ENCODE results near the gene OSGEP. TPM values are rescaled to one million over a fixed set of nuclear protein-coding genes. Genes with fewer than 3 reads are reported as not detected.
A peak's percentile ranks its signal among the peaks of the same experiment; 100 is the strongest.

Gene OSGEP
- total and polyA plus RNA-seq, 2 of the 13 experiments (the other 11 are each of a cell fraction or from before 2014, with no cell fraction given), result 39.7 to 41.1 TPM

- TF ChIP-seq ZNF275 (CRISPR knock-in tag; IDR thresholded peaks at IDR 0.05; ENCODE audit: borderline replicate concordance), result no peak
- no peak for TF ChIP-seq HHEX (CRISPR knock-in tag; IDR thresholded peaks at IDR 0.05)
- TF ChIP-seq ZMYM3 (CRISPR knock-in tag; IDR thresholded peaks at IDR 0.05), result 0 out of 2 replicates have a peak, but pooled peaks have one; percentile 45
- peak; percentile 83 for TF ChIP-seq RFX1 (IDR thresholded peaks at IDR 0.05)
- no peak; the same call in 1 of the 2 replicates for TF ChIP-seq ZNF558 (CRISPR knock-in tag; IDR thresholded peaks at IDR 0.05; ENCODE audit: borderline replicate concordance)
- no peak for TF ChIP-seq ZNF749 (CRISPR knock-in tag; IDR thresholded peaks at IDR 0.05; ENCODE audit: borderline replicate concordance)
- TF ChIP-seq KLF16 (CRISPR knock-in tag; IDR thresholded peaks at IDR 0.05), result peak in 1 of 2 experiments; percentile 68; a peak in 3 of 4 replicates
- TF ChIP-seq KMT2A (CRISPR knock-in tag; IDR thresholded peaks at IDR 0.05), result peak; percentile 84
- peak; percentile 84; the same call in 1 of the 2 replicates for TF ChIP-seq ZSCAN21 (CRISPR knock-in tag; IDR thresholded peaks at IDR 0.05; ENCODE audit: borderline replicate concordance)
- no peak for TF ChIP-seq SNAPC5 (CRISPR knock-in tag; IDR thresholded peaks at IDR 0.05; ENCODE audit: borderline replicate concordance)
- no peak; the same call in 1 of the 2 replicates for TF ChIP-seq CHCHD3 (CRISPR knock-in tag; IDR thresholded peaks at IDR 0.05)
- peak; percentile 88 for TF ChIP-seq RNF2 (conservative IDR thresholded peaks at IDR 0.05; ENCODE audit: low read depth)
- peak; percentile 82 for TF ChIP-seq SALL1 (CRISPR knock-in tag; IDR thresholded peaks at IDR 0.05)
- TF ChIP-seq DZIP1 (CRISPR knock-in tag; IDR thresholded peaks at IDR 0.05), result peak; percentile 88; the same call in 1 of the 2 replicates
- peak; percentile 26; the same call in 1 of the 2 replicates for TF ChIP-seq HES4 (CRISPR knock-in tag; IDR thresholded peaks at IDR 0.05; ENCODE audit: borderline replicate concordance)
- no peak for TF ChIP-seq MAFG (CRISPR knock-in tag; IDR thresholded peaks at IDR 0.05)
- peak; percentile 89 for TF ChIP-seq ZNF350 (CRISPR knock-in tag; IDR thresholded peaks at IDR 0.05; ENCODE audit: borderline replicate concordance, low read depth)
- 0 out of 2 replicates have a peak, but pooled peaks have one; percentile 80 for TF ChIP-seq ZBTB4 (CRISPR knock-in tag; IDR thresholded peaks at IDR 0.05; ENCODE audit: borderline replicate concordance)
- TF ChIP-seq ATF7-NPFF (CRISPR knock-in tag; IDR thresholded peaks at IDR 0.05; ENCODE audit: low read depth), result peak; percentile 77
- 0 out of 2 replicates have a peak, but pooled peaks have one; percentile 28 for TF ChIP-seq SP5 (CRISPR knock-in tag; IDR thresholded peaks at IDR 0.05; ENCODE audit: borderline replicate concordance, low read depth)
- TF ChIP-seq ATAD3A (CRISPR knock-in tag; IDR thresholded peaks at IDR 0.05), result peak; percentile 16; the same call in 1 of the 2 replicates
- peak; percentile 71; the same call in 1 of the 2 replicates for TF ChIP-seq ZNF552 (CRISPR knock-in tag; IDR thresholded peaks at IDR 0.05; ENCODE audit: borderline replicate concordance)
These were observed 14.8 kb upstream of the OSGEP start, which contains the start of gene PNP (continued) for GRCh38 chr14:20469242-20469889.
